ENCODE data around the gene NOP14.

GRCh38 chr4:2942037-2942531 lies 21.1 kb downstream of the NOP14 start:
- TF ChIP-seq CTCF (IDR thresholded peaks at IDR 0.05) (no peak), POLR2A (IDR thresholded peaks at IDR 0.05) (no peak)

All from tibial nerve (tissue), 3 donors.